ENCODE results near the gene COL7A1. TPM values are rescaled to one million over a fixed set of nuclear protein-coding genes. Genes with fewer than 3 reads are reported as not detected.

The COL7A1 gene
- total RNA-seq, 5 donors from 2014 or later (not counting 1 experiment from before 2014, with no cell fraction given) = 0.33 to 2.3 (median 1.3) TPM

DNA sequence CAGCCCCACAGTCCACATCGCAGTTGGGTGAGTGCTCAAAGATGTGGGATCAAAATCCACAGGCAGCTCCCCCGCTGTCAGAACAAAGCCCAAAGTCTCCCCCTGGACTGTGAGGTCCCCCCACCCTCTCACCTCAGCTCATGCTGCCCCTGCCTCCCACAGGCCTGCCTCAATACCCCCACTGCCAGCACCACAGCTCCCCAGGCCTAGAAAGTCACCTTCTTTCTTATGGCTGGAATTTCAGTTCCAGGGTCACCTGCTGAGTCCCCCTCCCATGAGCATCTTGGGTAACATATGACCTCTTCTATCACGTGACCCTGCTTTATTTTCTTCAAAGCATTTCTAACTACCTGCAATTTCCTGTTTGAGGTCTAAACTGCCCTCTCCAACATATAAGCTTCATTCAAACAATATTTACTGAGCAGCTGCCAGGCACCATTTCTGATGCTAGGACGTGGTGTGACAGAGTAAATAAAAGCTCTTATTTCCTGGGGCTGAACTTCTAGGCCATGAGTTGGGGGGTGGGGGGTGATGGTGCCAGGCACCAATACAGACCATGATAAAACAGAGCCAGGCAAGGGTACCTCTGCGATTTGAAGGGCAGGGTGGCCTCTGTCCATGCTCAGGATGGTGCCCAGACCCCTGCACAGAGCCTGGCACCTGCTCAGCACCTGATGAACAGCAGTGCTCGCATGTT, 28.9 kb upstream of the COL7A1 start:
- Histone ChIP-seq H3K27ac (ENCODE audit: low read length) (no peak overlapping the region), H3K4me3 (ENCODE audit: control insufficient read depth in 1 of 2, extremely low read depth in 1 of 2, low read length in 1 of 2) (no peak overlapping the region), H3K27me3 (replicated peaks in 1 of 2; ENCODE audit: control insufficient read depth in 2 of 2, extremely low read depth in 1 of 2, insufficient read depth in 2 of 2, low read length in 1 of 2) (peaks cover 0 to 3% of the 10 kb centered on the region in 2 experiments), H3K4me1 (ENCODE audit: control insufficient read depth in 1 of 2, extremely low read depth in 1 of 2, insufficient read depth in 2 of 2, low read length in 2 of 2) (peaks cover 0 to 6% of the 10 kb centered on the region in 2 experiments), H3K9me3 (no peaks in the 10 kb centered on the region), H3K36me3 (ENCODE audit: control insufficient read depth in 2 of 2, extremely low read depth in 1 of 2, insufficient read depth in 1 of 2, low read length in 1 of 2) (peaks cover 13 to 16% of the 10 kb centered on the region in 2 donors)
- Mint-ChIP-seq H3K27ac (no peak overlapping the region), H3K36me3 (peaks cover 23% of the 10 kb centered on the region), H3K27me3 (no peaks in the 10 kb centered on the region), H3K4me3 (no peak overlapping the region), H3K9me3 (no peaks in the 10 kb centered on the region), H3K4me1 (peaks cover 11 to 16% (median 14%) of the 10 kb centered on the region in 3 donors)
- WGBS (ENCODE audit: insufficient coverage) = 75% methylated on average over 4 of the region's 6 CpGs
- ChIA-PET CTCF (interaction anchor here (0.5 to 0.6 kb wide), 3 partner anchors 60 to 175 kb away, joined by 3 to 6 read pairs (median 3); no protein-coding TSS in a partner anchor), POLR2A (interaction anchor here in 1 of 2 donors (0.6 kb wide), 1 partner anchor 364 kb away, joined by 5 read pairs; no protein-coding TSS in a partner anchor)
- ATAC-seq (replicated peaks in 1 of 4) = no peak
- no peak for DNase-seq

GRCh38 chr3:48621461-48621869, 26.3 kb upstream of the COL7A1 start, which contains the start of gene TMEM89:
TSS of gene TMEM89 (minus strand) at chr3:48621769. CDS start at chr3:48621756, 13 bp downstream.
- no peaks in the 10 kb centered on the region for H3K9me3 ChIP-seq
- Mint-ChIP-seq H3K4me3 (no peak within 1 kb of the TSS), H3K27me3 (no peaks in the 10 kb centered on the region), H3K4me1 (peaks cover 11 to 16% (median 14%) of the 10 kb centered on the region in 3 donors), H3K9me3 (peaks cover 0 to 8% (median 4%) of the 10 kb centered on the region in 3 donors), H3K36me3 (no peaks in the 10 kb centered on the region), H3K27ac (no peak within 1 kb of the TSS)
- peaks cover 0 to 6% of the 10 kb centered on the region in 2 experiments for H3K4me1 ChIP-seq (ENCODE audit: control insufficient read depth in 1 of 2, extremely low read depth in 1 of 2, insufficient read depth in 2 of 2, low read length in 2 of 2)
- CTCF ChIA-PET = no interaction called here
- POLR2A ChIA-PET = interaction anchor here (0.6 kb wide), 2 partner anchors 11 to 51 kb away, joined by 4 to 5 read pairs; no protein-coding TSS in a partner anchor
- no peak for ATAC-seq (replicated peaks in 1 of 4)
- no peak for DNase-seq
- H3K27me3 ChIP-seq (replicated peaks in 1 of 2; ENCODE audit: control insufficient read depth in 2 of 2, extremely low read depth in 1 of 2, insufficient read depth in 2 of 2, low read length in 1 of 2) = peaks cover 0 to 3% of the 10 kb centered on the region in 2 experiments
- 95% methylated on average over 15 of the region's 19 CpGs for WGBS (ENCODE audit: insufficient coverage)
- H3K36me3 ChIP-seq (ENCODE audit: control insufficient read depth in 2 of 2, extremely low read depth in 1 of 2, insufficient read depth in 1 of 2, low read length in 1 of 2) = peaks cover 0 to 3% of the 10 kb centered on the region in 2 donors
- H3K27ac ChIP-seq (ENCODE audit: low read length) = no peak within 1 kb of the TSS
- H3K4me3 ChIP-seq (ENCODE audit: control insufficient read depth in 1 of 2, extremely low read depth in 1 of 2, low read length in 1 of 2) = no peak within 1 kb of the TSS

DNA sequence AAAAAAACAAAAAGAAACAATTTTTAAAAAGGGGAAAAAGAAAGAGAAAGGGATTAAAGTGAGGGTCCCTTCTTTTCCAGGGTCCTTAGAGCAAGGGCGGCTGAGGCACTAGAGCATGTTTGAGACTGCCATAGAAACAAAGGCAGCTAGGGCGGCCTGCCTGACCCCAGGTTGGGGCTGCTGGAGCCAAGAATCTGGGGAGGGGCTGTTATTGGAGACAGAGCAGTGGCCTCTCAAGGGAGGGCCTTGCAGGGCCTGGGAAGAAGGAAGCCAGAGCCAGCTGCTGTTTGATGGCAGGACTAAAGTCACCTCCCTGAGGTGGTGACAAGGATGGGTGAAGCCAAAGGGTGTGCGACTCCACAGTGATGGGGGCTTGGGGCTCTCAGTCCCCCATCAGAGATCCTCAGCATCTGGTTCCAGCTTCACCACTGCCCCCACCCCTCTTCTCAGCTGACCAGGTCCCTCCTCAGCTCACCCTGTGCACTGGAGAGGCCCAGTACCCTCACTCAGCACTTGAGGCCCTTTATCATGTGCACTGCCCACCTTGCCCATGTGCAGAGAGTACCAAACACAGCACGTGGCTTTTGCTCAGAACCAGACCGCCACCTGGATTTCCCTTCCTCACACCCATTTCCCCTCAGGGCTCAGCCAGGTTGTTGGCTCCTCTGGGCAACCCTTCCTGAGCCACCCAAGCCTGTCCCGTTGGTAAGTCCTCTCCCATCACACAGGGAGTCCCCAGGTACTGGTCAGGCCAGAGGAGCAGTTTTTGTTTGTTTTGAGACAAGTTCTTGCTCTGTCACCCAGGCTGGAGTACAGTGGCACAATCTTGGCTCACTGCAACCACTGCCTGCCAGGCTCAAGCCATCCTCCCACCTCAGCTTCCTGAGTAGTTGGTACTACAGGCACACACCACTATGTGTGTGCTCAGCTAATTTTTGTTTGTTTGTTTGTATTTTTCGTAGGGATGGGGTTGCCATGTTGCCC, 24.7 kb upstream of the COL7A1 start:
- ChIA-PET POLR2A (no interaction called here), CTCF (interaction anchor here in 1 of 2 donors (0.6 kb wide), 1 partner anchor 219 kb away, joined by 4 read pairs; no protein-coding TSS in a partner anchor)
- Histone ChIP-seq H3K4me1 (ENCODE audit: control insufficient read depth in 1 of 2, extremely low read depth in 1 of 2, insufficient read depth in 2 of 2, low read length in 2 of 2) (peaks cover 0 to 6% of the 10 kb centered on the region in 2 experiments), H3K27me3 (replicated peaks in 1 of 2; ENCODE audit: control insufficient read depth in 2 of 2, extremely low read depth in 1 of 2, insufficient read depth in 2 of 2, low read length in 1 of 2) (peaks cover 0 to 3% of the 10 kb centered on the region in 2 experiments), H3K4me3 (ENCODE audit: control insufficient read depth in 1 of 2, extremely low read depth in 1 of 2, low read length in 1 of 2) (no peak overlapping the region), H3K36me3 (ENCODE audit: control insufficient read depth in 2 of 2, extremely low read depth in 1 of 2, insufficient read depth in 1 of 2, low read length in 1 of 2) (no peaks in the 10 kb centered on the region), H3K27ac (ENCODE audit: low read length) (no peak overlapping the region), H3K9me3 (no peaks in the 10 kb centered on the region)
- ATAC-seq (replicated peaks in 1 of 4) = no peak
- WGBS (ENCODE audit: insufficient coverage) = 83% methylated on average over 4 of the region's 7 CpGs
- no peak for DNase-seq
- H3K4me1 Mint-ChIP-seq = peaks cover 9 to 11% (median 11%) of the 10 kb centered on the region in 3 donors
- H3K27ac Mint-ChIP-seq = no peak overlapping the region
- H3K27me3 Mint-ChIP-seq = no peaks in the 10 kb centered on the region
- H3K9me3 Mint-ChIP-seq = peaks cover 0 to 8% (median 4%) of the 10 kb centered on the region in 3 donors
- H3K4me3 Mint-ChIP-seq = no peak overlapping the region
- H3K36me3 Mint-ChIP-seq = no peaks in the 10 kb centered on the region

- ATAC-seq (replicated peaks in 1 of 4) = no peak
- Histone ChIP-seq H3K9me3 (no peaks in the 10 kb centered on the region), H3K27me3 (replicated peaks in 1 of 2; ENCODE audit: control insufficient read depth in 2 of 2, extremely low read depth in 1 of 2, insufficient read depth in 2 of 2, low read length in 1 of 2) (peaks cover 0 to 3% of the 10 kb centered on the region in 2 experiments), H3K4me3 (ENCODE audit: control insufficient read depth in 1 of 2, extremely low read depth in 1 of 2, low read length in 1 of 2) (no peak overlapping the region), H3K4me1 (ENCODE audit: control insufficient read depth in 1 of 2, extremely low read depth in 1 of 2, insufficient read depth in 2 of 2, low read length in 2 of 2) (no peaks in the 10 kb centered on the region), H3K27ac (ENCODE audit: low read length) (no peak overlapping the region), H3K36me3 (ENCODE audit: control insufficient read depth in 2 of 2, extremely low read depth in 1 of 2, insufficient read depth in 1 of 2, low read length in 1 of 2) (no peaks in the 10 kb centered on the region)
- Mint-ChIP-seq H3K36me3 (no peaks in the 10 kb centered on the region), H3K27me3 (no peaks in the 10 kb centered on the region), H3K4me3 (no peak overlapping the region), H3K9me3 (peaks cover 0 to 8% (median 4%) of the 10 kb centered on the region in 3 donors), H3K27ac (no peak overlapping the region), H3K4me1 (no peaks in the 10 kb centered on the region)
- DNase-seq = no peak
- WGBS (ENCODE audit: insufficient coverage) = 100% methylated on average over 1 of the region's 4 CpGs
- ChIA-PET CTCF (no interaction called here), POLR2A (no interaction called here)
Observed at GRCh38 chr3:48617559-48617958, 22.4 kb upstream of the COL7A1 start.

DNA sequence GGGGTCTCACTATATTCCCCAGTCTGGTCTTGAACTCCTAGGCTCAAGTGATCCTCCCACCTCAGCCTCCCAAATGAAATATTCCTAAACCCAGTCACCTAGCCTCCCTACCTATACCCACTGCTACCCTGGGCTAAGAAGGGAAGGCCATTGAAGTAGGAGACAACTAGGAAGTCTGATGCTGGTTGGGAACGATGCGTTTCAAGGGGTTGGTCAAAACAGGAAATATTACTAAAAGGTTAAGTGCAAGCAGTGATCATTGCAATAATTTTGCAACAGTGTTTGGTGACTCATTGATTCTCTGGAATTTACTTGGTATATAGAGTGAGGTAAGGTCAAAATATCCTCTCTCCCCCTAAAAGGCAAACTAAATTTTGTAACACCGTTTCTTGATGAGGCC, 18.9 kb upstream of the COL7A1 start:
- no peak overlapping the region for H3K27ac Mint-ChIP-seq
- H3K4me1 Mint-ChIP-seq = peaks cover 0 to 6% (median 5%) of the 10 kb centered on the region in 3 donors
- H3K36me3 Mint-ChIP-seq = no peaks in the 10 kb centered on the region
- WGBS (ENCODE audit: insufficient coverage) = 20% methylated on average over 2 of the region's 3 CpGs
- POLR2A ChIA-PET = no interaction called here
- Histone ChIP-seq H3K9me3 (no peaks in the 10 kb centered on the region), H3K27me3 (replicated peaks in 1 of 2; ENCODE audit: control insufficient read depth in 2 of 2, extremely low read depth in 1 of 2, insufficient read depth in 2 of 2, low read length in 1 of 2) (no peaks in the 10 kb centered on the region), H3K4me1 (ENCODE audit: control insufficient read depth in 1 of 2, extremely low read depth in 1 of 2, insufficient read depth in 2 of 2, low read length in 2 of 2) (peaks cover 0 to 8% of the 10 kb centered on the region in 2 experiments), H3K4me3 (ENCODE audit: control insufficient read depth in 1 of 2, extremely low read depth in 1 of 2, low read length in 1 of 2) (no peak overlapping the region), H3K27ac (ENCODE audit: low read length) (no peak overlapping the region), H3K36me3 (ENCODE audit: control insufficient read depth in 2 of 2, extremely low read depth in 1 of 2, insufficient read depth in 1 of 2, low read length in 1 of 2) (no peaks in the 10 kb centered on the region)
- no peak overlapping the region for H3K4me3 Mint-ChIP-seq
- CTCF ChIA-PET = interaction anchor here in 1 of 2 donors (0.6 to 0.7 kb wide), 2 partner anchors 58 to 212 kb away, joined by 5 to 6 read pairs; no protein-coding TSS in a partner anchor
- DNase-seq = no peak
- no peak for ATAC-seq (replicated peaks in 1 of 4)
- peaks cover 0 to 8% (median 4%) of the 10 kb centered on the region in 3 donors for H3K9me3 Mint-ChIP-seq
- H3K27me3 Mint-ChIP-seq = no peaks in the 10 kb centered on the region

DNA sequence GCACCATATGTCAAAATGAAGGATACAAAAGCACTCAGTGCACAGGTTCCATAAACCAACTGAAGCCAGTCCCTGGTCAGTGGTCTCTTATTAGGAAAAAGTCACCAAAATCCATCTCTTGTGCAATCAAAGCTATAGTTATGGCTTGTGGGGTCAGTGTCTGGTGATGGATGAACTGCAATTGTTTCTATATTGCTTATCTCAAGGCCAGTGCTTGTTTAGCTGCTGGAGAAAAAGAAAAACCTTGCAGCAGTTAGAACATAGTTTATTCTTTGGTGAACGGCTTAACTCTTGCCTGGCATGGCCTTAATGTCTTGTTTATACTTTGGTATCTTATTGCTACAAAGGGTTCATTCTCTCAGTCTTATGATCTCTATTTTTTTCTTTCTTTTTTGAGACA, 17.2 kb upstream of the COL7A1 start:
- Histone ChIP-seq H3K27ac (ENCODE audit: low read length) (no peak overlapping the region), H3K4me1 (ENCODE audit: control insufficient read depth in 1 of 2, extremely low read depth in 1 of 2, insufficient read depth in 2 of 2, low read length in 2 of 2) (peaks cover 5 to 14% of the 10 kb centered on the region in 2 experiments), H3K9me3 (no peaks in the 10 kb centered on the region), H3K27me3 (replicated peaks in 1 of 2; ENCODE audit: control insufficient read depth in 2 of 2, extremely low read depth in 1 of 2, insufficient read depth in 2 of 2, low read length in 1 of 2) (no peaks in the 10 kb centered on the region), H3K4me3 (ENCODE audit: control insufficient read depth in 1 of 2, extremely low read depth in 1 of 2, low read length in 1 of 2) (no peak overlapping the region), H3K36me3 (ENCODE audit: control insufficient read depth in 2 of 2, extremely low read depth in 1 of 2, insufficient read depth in 1 of 2, low read length in 1 of 2) (no peaks in the 10 kb centered on the region)
- H3K9me3 Mint-ChIP-seq = peaks cover 0 to 4% (median 2%) of the 10 kb centered on the region in 3 donors
- no peaks in the 10 kb centered on the region for H3K27me3 Mint-ChIP-seq
- ATAC-seq (replicated peaks in 1 of 4) = no peak
- H3K36me3 Mint-ChIP-seq = peaks cover 3% of the 10 kb centered on the region
- POLR2A ChIA-PET = interaction anchor here in 1 of 2 donors (0.7 kb wide), 1 partner anchor 901 kb away, joined by 3 read pairs; no protein-coding TSS in a partner anchor
- H3K4me1 Mint-ChIP-seq = peaks cover 13 to 17% (median 15%) of the 10 kb centered on the region in 3 donors
- DNase-seq = no peak
- CTCF ChIA-PET = interaction anchor here in 1 of 2 donors (0.7 kb wide), 2 partner anchors 22 to 88 kb away, joined by 4 to 6 read pairs; no protein-coding TSS in a partner anchor
- no peak overlapping the region for H3K4me3 Mint-ChIP-seq
- no CpG with 5 or more reads among the region's 1 CpG for WGBS (ENCODE audit: insufficient coverage)
- H3K27ac Mint-ChIP-seq = no peak overlapping the region

Measured in T-cell (primary cell).